HG02798 (cell line): ENCODE data around the gene DNAJC30.

Experiments used
- ATAC-seq: cut with Tn5 transposase; IDR thresholded peaks from one replicate; pipeline ENCODE4 v1.9.1; 2021; ENCODE audit warnings: mild to moderate bottlenecking; ENCODE audit not compliant: unreplicated experiment, poor library complexity

The DNAJC30 gene

DNA sequence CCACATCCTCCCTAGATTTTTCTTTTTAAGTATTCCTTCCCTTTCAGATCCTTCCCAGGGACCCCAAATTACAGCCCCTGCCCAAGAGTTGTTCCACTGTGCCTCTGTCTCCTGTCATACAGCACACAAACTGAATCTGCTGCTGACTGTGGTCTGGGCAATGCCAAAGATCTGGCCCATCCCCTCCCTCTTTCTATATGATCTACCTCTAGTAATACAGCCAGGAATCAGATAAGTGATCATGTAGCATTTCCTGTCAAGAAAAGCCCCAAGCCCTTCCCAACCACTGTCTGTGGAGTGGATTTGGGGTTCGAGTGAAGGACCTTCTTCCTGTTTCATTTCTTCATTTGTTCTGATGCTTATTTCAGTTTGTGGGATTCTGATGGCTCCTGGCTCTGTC, 29.5 kb upstream of the DNAJC30 start:
- no peak for ATAC-seq

DNA sequence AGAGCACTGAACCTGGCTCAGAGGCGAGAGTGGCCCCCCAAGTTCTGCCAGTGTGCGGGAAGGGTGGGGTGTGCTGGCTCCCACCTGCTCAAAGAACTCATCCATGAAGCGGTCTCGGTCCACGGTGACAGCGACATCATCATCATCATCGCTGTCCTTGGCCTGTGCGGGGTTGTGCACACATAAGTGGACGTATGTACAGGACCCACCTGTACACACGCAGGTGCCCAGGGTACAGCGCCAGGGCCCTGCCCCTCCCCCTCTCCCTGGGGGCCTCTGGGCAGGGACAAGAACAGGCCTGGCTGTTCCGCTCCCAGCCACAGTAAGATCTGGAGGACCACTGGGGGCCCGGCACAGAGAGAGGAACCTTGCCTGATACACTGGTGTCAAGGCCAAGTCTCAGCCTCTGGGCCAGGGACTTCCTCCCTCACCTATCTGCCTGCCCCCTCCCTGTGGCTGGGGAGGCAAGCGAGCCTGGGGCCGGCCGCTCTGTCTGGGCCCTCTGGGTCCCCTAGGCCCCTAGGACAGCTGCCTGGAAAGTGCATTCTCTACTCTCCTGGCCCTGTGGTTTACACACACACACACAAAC, 25.8 kb upstream of the DNAJC30 start:
- no peak for ATAC-seq

DNA sequence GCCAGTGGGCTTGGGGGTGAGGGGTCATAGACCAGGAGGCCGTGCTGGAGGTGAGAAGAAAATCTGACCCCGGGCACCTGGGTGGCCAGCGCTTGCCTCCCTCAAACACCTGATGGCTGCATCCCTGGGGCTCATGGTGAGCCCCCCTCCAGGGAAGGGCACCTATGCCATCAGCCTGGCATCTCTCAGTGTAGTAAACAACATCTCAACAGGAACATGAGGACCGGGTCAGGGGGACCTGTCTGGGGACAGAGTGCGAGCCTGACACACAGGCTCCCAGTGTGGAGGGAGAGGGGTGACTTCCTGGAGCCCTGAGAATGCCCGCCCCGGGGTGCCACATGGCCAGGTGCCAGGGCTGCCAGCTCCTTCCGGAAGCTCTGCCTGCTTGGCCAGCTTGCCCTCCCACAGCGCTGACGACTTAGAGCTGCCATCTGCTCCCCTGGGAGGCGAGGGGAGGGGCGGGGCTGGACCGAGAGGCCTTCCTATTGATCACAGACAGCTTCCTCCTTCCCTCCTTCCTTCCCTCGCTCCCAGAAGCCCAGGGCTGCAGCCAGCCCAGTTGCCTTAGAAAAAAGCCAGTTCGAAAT, 23.9 kb upstream of the DNAJC30 start:
- no peak for ATAC-seq

GRCh38 chr7:73706126-73707044, 23.1 kb upstream of the DNAJC30 start:
- no peak for ATAC-seq

GRCh38 chr7:73705551-73705920, 22.3 kb upstream of the DNAJC30 start:
- no peak for ATAC-seq

- no peak for ATAC-seq
These were observed 21.6 kb upstream of the DNAJC30 start for GRCh38 chr7:73704640-73705550.

- ATAC-seq = no peak
These were observed 20.7 kb upstream of the DNAJC30 start for GRCh38 chr7:73703757-73704639.

GRCh38 chr7:73703225-73703624, 20.0 kb upstream of the DNAJC30 start:
- ATAC-seq = no peak

- no peak for ATAC-seq
These were observed 19.4 kb upstream of the DNAJC30 start for GRCh38 chr7:73702665-73703064.

GRCh38 chr7:73702226-73702625, 19.0 kb upstream of the DNAJC30 start:
- ATAC-seq = no peak

GRCh38 chr7:73701357-73701995, 18.2 kb upstream of the DNAJC30 start:
- ATAC-seq = no peak

DNA sequence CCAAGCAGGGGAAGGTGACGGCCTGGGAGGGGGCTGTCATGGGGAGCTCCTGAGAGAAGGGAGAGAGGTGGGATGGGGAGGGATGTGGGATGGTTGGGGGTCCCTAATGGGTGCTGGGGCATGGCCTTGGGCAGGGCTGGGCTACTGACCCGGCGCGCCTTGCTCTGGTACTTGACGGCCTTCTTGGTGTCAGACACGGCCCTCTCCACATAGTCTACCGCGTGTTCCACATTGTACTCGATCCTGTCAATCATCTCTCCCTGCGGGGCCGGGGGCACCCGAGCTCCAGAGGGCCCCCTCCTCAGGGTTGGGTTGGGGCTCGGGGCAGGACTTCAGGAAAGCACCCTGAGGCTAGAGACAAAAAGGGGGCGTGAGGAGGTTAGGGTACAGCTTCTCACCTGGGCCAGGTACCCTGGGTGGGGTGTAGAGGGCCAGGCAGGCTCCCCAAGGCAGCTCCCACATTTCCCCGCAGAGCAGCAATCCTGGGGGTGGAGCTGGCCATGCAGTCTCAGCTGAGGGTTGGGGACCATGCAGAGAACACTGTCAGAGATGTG, 17.4 kb upstream of the DNAJC30 start:
- ATAC-seq = no peak

DNA sequence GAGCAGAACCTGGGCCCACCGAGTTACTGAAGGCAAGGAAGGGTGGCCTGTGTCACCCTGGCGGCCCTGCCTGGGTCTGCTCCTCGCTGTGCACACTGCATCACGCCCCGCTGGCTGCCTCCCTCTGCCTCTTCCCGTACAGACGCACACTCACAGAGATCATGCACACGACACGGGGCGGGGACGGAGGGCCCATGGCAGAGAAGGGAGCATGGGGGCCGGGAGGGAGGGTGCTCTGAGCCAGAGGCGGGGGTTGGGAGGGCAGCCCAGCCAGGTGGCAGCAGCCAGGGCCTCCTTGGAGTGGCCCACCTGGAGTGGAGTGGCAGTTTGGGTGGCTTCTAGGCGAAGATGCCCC, 16.8 kb upstream of the DNAJC30 start:
- no peak for ATAC-seq

DNA sequence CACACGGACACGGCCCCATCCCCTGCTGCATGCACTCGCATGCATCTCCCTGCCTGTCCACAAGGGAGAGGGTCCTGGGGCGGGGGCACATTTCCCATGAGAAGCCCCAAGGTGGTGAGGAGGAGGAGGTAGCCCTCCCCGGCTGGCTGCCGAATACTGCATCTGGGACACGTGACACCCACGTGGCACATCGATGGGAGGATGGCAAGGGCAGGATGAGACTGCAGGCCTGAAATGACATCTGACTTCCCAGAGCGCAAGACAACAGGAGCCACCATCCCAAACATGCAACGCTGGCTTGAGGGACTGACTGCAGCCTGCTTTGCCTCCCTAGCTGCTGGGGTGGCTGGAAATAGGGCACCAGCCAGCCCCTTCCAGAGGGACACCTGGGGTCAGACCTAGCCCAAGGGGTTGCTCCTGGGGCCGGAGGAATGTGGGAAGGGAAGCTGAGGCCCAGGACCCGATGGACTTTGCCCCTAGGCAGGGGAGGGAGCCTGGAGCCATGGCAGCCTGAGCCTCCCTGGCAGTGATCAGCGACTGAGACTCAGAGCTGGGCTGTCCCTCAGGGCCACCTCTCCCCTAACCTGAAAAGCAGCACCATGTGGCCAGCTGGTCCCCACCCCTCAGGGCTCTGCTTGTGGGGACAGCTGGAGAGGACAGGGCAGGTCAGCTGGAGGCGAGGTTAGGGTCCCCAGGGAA, 16.3 kb upstream of the DNAJC30 start:
- ATAC-seq = no peak

DNA sequence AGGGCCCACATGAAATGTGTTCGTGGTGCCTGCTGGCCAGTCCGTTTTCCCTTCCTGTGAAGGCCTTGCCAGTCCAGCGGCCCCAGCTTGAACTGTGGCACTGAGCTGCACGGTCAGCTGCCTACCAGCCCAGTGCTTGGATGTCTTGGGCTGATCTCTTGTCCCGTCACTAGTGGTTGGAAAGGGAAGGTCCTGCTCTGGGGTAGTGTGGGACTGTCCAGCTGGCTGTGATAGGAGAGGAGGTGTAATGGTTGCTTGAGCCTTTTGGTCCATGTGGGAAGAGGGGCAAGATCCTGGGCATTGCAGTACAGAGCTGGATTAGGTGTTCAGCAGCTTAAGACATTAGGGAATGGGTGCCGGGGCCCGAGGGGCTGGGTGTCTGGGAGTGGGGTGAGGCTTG, 15.2 kb upstream of the DNAJC30 start:
- ATAC-seq = no peak

DNA sequence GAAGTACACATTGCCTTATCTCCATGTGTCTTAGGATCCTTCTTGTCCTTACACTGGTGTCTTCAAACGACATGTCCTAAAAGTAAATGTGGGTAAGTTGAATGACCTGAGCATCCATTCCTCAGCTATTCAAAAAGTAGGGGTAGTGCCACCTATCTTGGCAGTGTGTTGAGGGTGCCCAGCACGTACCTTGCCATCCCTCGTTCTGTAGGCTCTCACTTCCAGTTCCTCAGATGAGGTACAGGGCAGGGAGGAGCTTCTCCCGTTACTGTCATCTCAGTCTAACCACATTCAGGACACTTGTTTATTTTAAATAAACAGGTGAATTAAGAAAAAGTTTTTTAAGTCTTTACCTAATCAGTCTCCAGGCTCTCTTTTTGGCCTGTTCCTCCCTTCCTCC, 13.1 kb upstream of the DNAJC30 start:
- no peak for ATAC-seq

GRCh38 chr7:73690646-73691045, 7.4 kb upstream of the DNAJC30 start:
- ATAC-seq = no peak

DNA sequence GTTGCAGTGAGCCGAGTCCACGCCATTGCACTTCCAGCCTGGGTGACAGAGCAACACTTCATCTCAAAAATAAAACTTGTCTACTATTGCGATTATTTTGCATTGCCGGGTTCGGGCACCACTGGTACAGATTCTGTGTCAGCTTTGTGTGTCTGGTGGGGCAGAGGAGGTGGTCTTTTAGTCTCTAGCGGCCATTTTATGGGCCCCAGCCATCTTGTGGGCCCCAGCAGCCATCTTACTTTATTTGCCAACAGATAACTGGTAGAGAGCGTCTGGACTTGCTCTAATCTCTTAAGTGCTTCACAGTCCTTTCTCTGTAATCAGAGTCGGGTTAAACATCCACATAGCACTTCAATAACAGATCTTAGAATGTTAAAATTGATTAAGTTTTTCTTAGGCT, 5.0 kb upstream of the DNAJC30 start:
- ATAC-seq = no peak
